Sigmoid colon (tissue), 7 donors: Measurements from ENCODE around the gene COX7C. TPM values are rescaled to one million over a fixed set of nuclear protein-coding genes. Genes with fewer than 3 reads are reported as not detected.

Experiments used
- DNase-seq: peaks from one replicate; pipeline ENCODE4 v3.0.0-alpha.2; 2019
- H3K27ac ChIP-seq, 4 donors: fragments of 200-600 bp; sonication (generic); one replicate each; pipeline ENCODE4 v1.5.1; 2016 to 2019; ENCODE audit warnings: mild to moderate bottlenecking in 1 of 4
- H3K27me3 ChIP-seq, 3 donors: fragments of 200-600 bp; sonication (generic); one replicate each; pipeline ENCODE4 v1.5.1; 2019; ENCODE audit warnings: mild to moderate bottlenecking in 1 of 3
- H3K36me3 ChIP-seq, 4 donors: fragments of 200-600 bp; sonication (generic); one replicate each; pipeline ENCODE4 v1.5.1; 2016 to 2019
- H3K4me1 ChIP-seq, 4 donors: fragments of 200-600 bp; sonication (generic); one replicate each; pipeline ENCODE4 v1.5.1; 2017 to 2019
- H3K4me3 ChIP-seq, 4 donors: fragments of 200-600 bp; sonication (generic); one replicate each; pipeline ENCODE4 v1.5.1; 2017 to 2019; ENCODE audit warnings: mild to moderate bottlenecking in 2 of 4, moderate library complexity in 1 of 4
- H3K9me3 ChIP-seq, 4 donors: fragments of 200-600 bp in 3 of 4; sonication (generic) in 3 of 4; one replicate each; pipeline versions ENCODE4 v1.5.1 to v1.6.1; 2013 to 2019
- CTCF ChIP-seq, 4 experiments: fragments of 450-650 bp in 3 of 4; fragments of 200-600 bp in 1 of 4; IDR thresholded peaks; one replicate each; pipeline ENCODE4 v1.5.1; 2016 to 2019; ENCODE audit warnings: antibody characterized with exemption in 4 of 4, mild to moderate bottlenecking in 3 of 4, moderate library complexity in 2 of 4
- EP300 ChIP-seq, 4 donors: sonication (generic); formaldehyde crosslinking; IDR thresholded peaks; one replicate each; pipeline ENCODE4 v1.6.1; 2017; ENCODE audit warnings: antibody characterized with exemption in 4 of 4
- POLR2A ChIP-seq, 2 donors: fragments of 450-650 bp; IDR thresholded peaks; one replicate each; pipeline ENCODE4 v1.6.1; 2016; ENCODE audit warnings: antibody characterized with exemption in 2 of 2, mild to moderate bottlenecking in 2 of 2, moderate library complexity in 2 of 2
- POLR2AphosphoS5 ChIP-seq, 4 donors: sonication (generic); formaldehyde crosslinking; IDR thresholded peaks; one replicate each; pipeline ENCODE4 v1.6.1; 2017; ENCODE audit warnings: antibody characterized with exemption in 4 of 4
- WGBS, 2 donors: extraction: QIAGEN DNeasy Blood & Tissue Kit; methylation state at CpG; one replicate each; pipeline ENCODE4 v1.1.7; 2013; 5-methylcytosine and 5-hydroxymethylcytosine counted together
- intact Hi-C: fragments of 100-400 bp; cut with DNase I; formaldehyde crosslinking; loops from one replicate; pipeline ENCODE4 v1.15.1; 2023
- polyA plus RNA-seq, 3 donors: library from polyadenylated mRNA; stranded (reverse); fragments of 200-250 nt; gene quantifications; one replicate each; pipeline ENCODE4 v1.2.3, GENCODE V29; 2013
- total RNA-seq, 4 donors: library from RNA; depleted of rRNA; stranded (reverse); fragments of >200 nt; gene quantifications; one replicate each; pipeline ENCODE4 v1.1.0, GENCODE V29; 2016
- donor health status: healthy with polysubstance abuse.
- donor health status: Bipolar disorder and iron deficiency.
- donor health status: healthy.

The COX7C gene
- total and polyA plus RNA-seq, 7 donors: 570 to 1,838 (median 1,155) TPM

DNA sequence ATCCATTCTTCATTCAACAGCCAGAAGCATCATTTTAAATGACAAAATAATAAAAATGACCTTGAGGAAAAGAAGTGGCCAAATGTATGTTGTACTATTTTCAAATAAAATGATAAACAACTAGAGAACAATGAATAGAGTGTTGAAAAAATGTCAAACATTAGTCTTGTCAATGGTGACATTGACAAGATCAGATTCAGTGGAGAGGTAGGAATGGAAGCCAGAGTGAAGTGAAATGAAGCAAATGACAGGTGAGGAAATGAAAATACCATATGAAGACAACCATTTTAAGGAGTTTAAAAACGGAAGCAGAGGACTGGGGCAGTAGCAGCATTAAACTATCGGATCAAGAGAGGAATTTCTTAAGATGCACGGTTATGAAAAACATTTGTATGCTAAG, 38.2 kb upstream of the COX7C start:
- H3K9me3 ChIP-seq: peaks cover 0 to 1% (median 0%) of the 10 kb centered on the region in 4 donors
- H3K27me3 ChIP-seq: no peaks in the 10 kb centered on the region
- no peak overlapping the region for H3K27ac ChIP-seq
- 87 to 91% methylated on average over 3 of the region's 3 CpGs for WGBS, 2 donors
- H3K36me3 ChIP-seq: no peaks in the 10 kb centered on the region
- intact Hi-C loops: no loop called here
- H3K4me1 ChIP-seq: no peaks in the 10 kb centered on the region
- DNase-seq: no peak
- TF ChIP-seq POLR2A (IDR thresholded peaks at IDR 0.05) (no peak), POLR2AphosphoS5 (IDR thresholded peaks at IDR 0.05) (no peak), CTCF (IDR thresholded peaks at IDR 0.05) (no peak), EP300 (IDR thresholded peaks at IDR 0.05) (no peak)
- H3K4me3 ChIP-seq: no peak overlapping the region

DNA sequence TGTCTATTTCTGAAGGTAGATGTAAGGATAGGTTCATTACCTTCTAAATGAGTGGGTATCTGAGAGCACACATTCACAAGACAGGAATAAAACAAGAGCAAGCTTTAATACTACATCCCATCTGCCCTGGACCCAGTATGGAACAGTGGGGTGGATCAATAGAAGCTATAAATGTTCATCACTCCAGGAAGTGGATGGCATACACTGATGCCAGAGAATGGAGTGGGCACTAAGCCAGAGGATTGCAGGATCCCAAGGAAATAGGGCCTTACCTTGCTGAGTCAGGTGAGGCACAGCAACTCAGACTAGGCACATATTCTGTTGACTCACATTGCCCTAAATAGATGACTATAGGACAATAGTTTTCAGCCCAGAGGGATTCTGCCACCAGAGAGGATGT, 21.3 kb upstream of the COX7C start:
- intact Hi-C loops: no loop called here

DNA sequence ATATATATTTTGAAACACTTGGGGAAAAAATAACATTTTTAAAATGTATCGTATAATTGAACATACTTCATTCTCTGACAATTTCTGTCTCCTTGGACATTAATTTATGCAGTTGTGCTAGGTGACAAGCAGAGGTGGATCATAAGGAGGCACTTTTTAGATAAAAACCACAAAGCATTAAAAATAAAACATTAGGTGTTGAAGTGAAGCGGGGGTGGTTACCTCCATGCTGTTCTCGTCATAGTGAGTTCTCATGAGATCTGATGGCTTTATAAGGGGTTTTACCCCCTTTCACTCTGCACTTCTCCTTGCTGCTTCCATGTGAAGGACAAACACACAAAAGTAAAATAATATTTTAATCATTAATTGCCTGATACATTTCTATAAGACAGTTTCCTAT, 11.9 kb upstream of the COX7C start:
- no peak for TF ChIP-seq CTCF (IDR thresholded peaks at IDR 0.05)
- no peak for TF ChIP-seq EP300 (IDR thresholded peaks at IDR 0.05)
- intact Hi-C loops: no loop called here
- no peak overlapping the region for H3K27ac ChIP-seq
- H3K4me3 ChIP-seq: no peak overlapping the region
- DNase-seq: no peak
- H3K4me1 ChIP-seq: no peaks in the 10 kb centered on the region
- WGBS, 2 donors: 89 to 95% methylated on average over 3 of the region's 3 CpGs
- no peaks in the 10 kb centered on the region for H3K9me3 ChIP-seq
- no peaks in the 10 kb centered on the region for H3K36me3 ChIP-seq
- H3K27me3 ChIP-seq: no peaks in the 10 kb centered on the region

More for the DNA sequence above, 21.3 kb upstream of the COX7C start:
- Histone ChIP-seq H3K36me3 (no peaks in the 10 kb centered on the region), H3K4me1 (no peaks in the 10 kb centered on the region), H3K9me3 (no peaks in the 10 kb centered on the region), H3K27ac (no peak overlapping the region), H3K27me3 (no peaks in the 10 kb centered on the region), H3K4me3 (no peak overlapping the region)
- TF ChIP-seq POLR2AphosphoS5 (IDR thresholded peaks at IDR 0.05) (no peak), POLR2A (IDR thresholded peaks at IDR 0.05) (no peak), EP300 (IDR thresholded peaks at IDR 0.05) (no peak), CTCF (IDR thresholded peaks at IDR 0.05) (no peak)
- no peak for DNase-seq

- Histone ChIP-seq H3K9me3 (no peaks in the 10 kb centered on the region), H3K27me3 (no peaks in the 10 kb centered on the region), H3K4me3 (no peak overlapping the region), H3K4me1 (no peaks in the 10 kb centered on the region), H3K27ac (no peak overlapping the region), H3K36me3 (no peaks in the 10 kb centered on the region)
- DNase-seq: no peak
- TF ChIP-seq POLR2A (IDR thresholded peaks at IDR 0.05) (no peak), CTCF (IDR thresholded peaks at IDR 0.05) (no peak), POLR2AphosphoS5 (IDR thresholded peaks at IDR 0.05) (no peak), EP300 (IDR thresholded peaks at IDR 0.05) (no peak)
- 88 to 89% methylated on average over 2 of the region's 2 CpGs for WGBS, 2 donors
- intact Hi-C loops: loop anchor here (10.0 kb wide), 1 partner anchor 469 kb away; no protein-coding TSS in a partner anchor
Measured at GRCh38 chr5:86613455-86613854, 4.3 kb upstream of the COX7C start.

GRCh38 chr5:86617309-86617755, 409 bp upstream of the COX7C start:
- H3K27ac ChIP-seq: peak overlapping the region; percentile 91 to 95 (median 94)
- intact Hi-C loops: loop anchor here (10.0 kb wide), 1 partner anchor 473 kb away; no protein-coding TSS in a partner anchor
- 56 to 73% methylated on average over 6 of the region's 6 CpGs for WGBS, 2 donors
- peak overlapping the region in 1 of 4 donors; percentile 74 for H3K4me3 ChIP-seq
- no peak for TF ChIP-seq EP300 (IDR thresholded peaks at IDR 0.05)
- H3K36me3 ChIP-seq: peaks cover 9 to 31% (median 16%) of the 10 kb centered on the region in 4 donors
- no peaks in the 10 kb centered on the region for H3K9me3 ChIP-seq
- no peak for DNase-seq
- H3K4me1 ChIP-seq: peaks cover 0 to 13% (median 7%) of the 10 kb centered on the region in 4 donors
- H3K27me3 ChIP-seq: no peaks in the 10 kb centered on the region
